GM23338 (cell line): ENCODE measurements around the gene TF. TPM values are rescaled to one million over a fixed set of nuclear protein-coding genes. Genes with fewer than 3 reads are reported as not detected.

ENCODE experiments used
- ATAC-seq: fragments of 200-7000 bp; cut with Tn5 transposase; 3 replicates; pipeline ENCODE4 v1.9.1; 2020
- DNase-seq: peaks from one replicate; pipeline ENCODE4 v3.0.0-alpha.2; 2015; ENCODE audit warnings: low spot score
- H2AFZ ChIP-seq: fragments of 200-600 bp; sonication (generic); 2 replicates; pipeline ENCODE4 v1.8.0; 2016; ENCODE audit warnings: antibody characterized with exemption, mild to moderate bottlenecking, moderate library complexity
- H3F3A ChIP-seq: fragments of 200-600 bp; sonication (generic); replicated peaks from 2 replicates; pipeline ENCODE4 v1.8.0; 2017; ENCODE audit warnings: antibody characterized with exemption, mixed run types, low read depth
- H3K27ac ChIP-seq: fragments of 200-600 bp; sonication (generic); 2 replicates; pipeline ENCODE4 v1.6.1; 2016; ENCODE audit warnings: low read depth
- H3K27me3 ChIP-seq: fragments of 200-600 bp; sonication (generic); 2 replicates; pipeline ENCODE4 v1.8.0; 2016; ENCODE audit warnings: mild to moderate bottlenecking, mixed run types, moderate library complexity; ENCODE audit not compliant: insufficient read depth
- H3K36me3 ChIP-seq: fragments of 200-600 bp; sonication (generic); 2 replicates; pipeline ENCODE4 v1.8.0; 2016; ENCODE audit warnings: mild to moderate bottlenecking; ENCODE audit not compliant: insufficient read depth
- H3K4me1 ChIP-seq: fragments of 200-600 bp; sonication (generic); 2 replicates; pipeline ENCODE4 v1.8.0; 2016; ENCODE audit warnings: mild to moderate bottlenecking, moderate library complexity; ENCODE audit not compliant: insufficient read depth
- H3K4me2 ChIP-seq: fragments of 200-600 bp; sonication (generic); 2 replicates; pipeline ENCODE4 v1.7.1; 2017; ENCODE audit warnings: mixed run types
- H3K4me3 ChIP-seq: fragments of 200-600 bp; sonication (generic); 2 replicates; pipeline ENCODE4 v1.6.1; 2016; ENCODE audit warnings: mixed run types
- H3K79me2 ChIP-seq: fragments of 200-600 bp; sonication (generic); replicated peaks from 2 replicates; pipeline ENCODE4 v1.8.0; 2017; ENCODE audit warnings: mild to moderate bottlenecking; ENCODE audit not compliant: insufficient read depth
- H3K9me2 ChIP-seq: fragments of 200-600 bp; sonication (generic); 2 replicates; pipeline ENCODE4 v1.8.0; 2017; ENCODE audit not compliant: insufficient read depth
- H4K20me1 ChIP-seq: fragments of 200-600 bp; sonication (generic); replicated peaks from 2 replicates; pipeline ENCODE4 v1.8.0; 2017; ENCODE audit warnings: mild to moderate bottlenecking; ENCODE audit not compliant: insufficient read depth
- H3K27ac Mint-ChIP-seq: 2 replicates; pipeline ENCODE4 v1.8.0; 2020; ENCODE audit warnings: inconsistent platforms, mild to moderate bottlenecking, moderate library complexity, mixed read lengths
- H3K27me3 Mint-ChIP-seq: 3 replicates; pipeline ENCODE4 v1.8.0; 2022; ENCODE audit warnings: low read depth, mild to moderate bottlenecking, moderate library complexity, mixed read lengths, inconsistent platforms; ENCODE audit not compliant: insufficient read depth, poor library complexity
- H3K36me3 Mint-ChIP-seq: 3 replicates; pipeline ENCODE4 v1.8.0; 2021; ENCODE audit warnings: low read depth, mild to moderate bottlenecking, inconsistent platforms, moderate library complexity, mixed read lengths
- H3K4me1 Mint-ChIP-seq: 3 replicates; pipeline ENCODE4 v1.8.0; 2020; ENCODE audit warnings: mild to moderate bottlenecking, inconsistent platforms, mixed read lengths
- H3K4me3 Mint-ChIP-seq: 3 replicates; pipeline ENCODE4 v1.8.0; 2021; ENCODE audit warnings: moderate library complexity, mild to moderate bottlenecking, inconsistent platforms, mixed read lengths
- H3K9me3 Mint-ChIP-seq: 3 replicates; pipeline ENCODE4 v1.8.0; 2020; ENCODE audit warnings: moderate library complexity, mild to moderate bottlenecking, inconsistent platforms, mixed read lengths
- CREB1 ChIP-seq: fragments of 250-450 bp; sonication (Bioruptor Pico); IDR thresholded peaks from 2 replicates; pipeline ENCODE4 v1.5.0; 2020; ENCODE audit warnings: low read depth, mild to moderate bottlenecking, moderate library complexity
- EZH2 ChIP-seq: fragments of 200-600 bp; sonication (generic); IDR thresholded peaks from one replicate; pipeline ENCODE4 v1.8.0; 2017; ENCODE audit warnings: antibody characterized with exemption, mild to moderate bottlenecking, low read depth; ENCODE audit not compliant: unreplicated experiment
- EZH2phosphoT487 ChIP-seq: fragments of 200-600 bp; sonication (generic); IDR thresholded peaks from one replicate; pipeline ENCODE4 v1.8.1; 2018; ENCODE audit warnings: antibody characterized with exemption; ENCODE audit not compliant: unreplicated experiment
- POLR2AphosphoS5 ChIP-seq: IDR thresholded peaks from 2 replicates; pipeline ENCODE4 v1.6.1; 2016; ENCODE audit warnings: antibody characterized with exemption, low read depth
- STAT1 ChIP-seq: IDR thresholded peaks from one replicate; pipeline ENCODE4 v1.6.1; 2016; ENCODE audit warnings: antibody characterized with exemption; ENCODE audit not compliant: unreplicated experiment
- ZNF331 ChIP-seq: fragments of 250-450 bp; sonication (Bioruptor Pico); IDR thresholded peaks from 2 replicates; pipeline ENCODE4 v1.5.0; 2020; ENCODE audit warnings: low read depth, mild to moderate bottlenecking, moderate library complexity
- polyA plus RNA-seq: library from polyadenylated mRNA; unstranded; fragments of >200 nt; fragmentation: Nextera tagmentation; extraction: Ambion mirVana; gene quantifications from 2 replicates; pipeline ENCODE4 v1.2.1, GENCODE V29; 2016
- total RNA-seq: library from RNA; depleted of rRNA; stranded (reverse); fragments of >200 nt; shearing (Covaris generic); gene quantifications from 2 replicates; pipeline ENCODE4 v1.2.3, GENCODE V29; 2014
- TF ChIP-seq, protein P1 (sequence below): IDR thresholded peaks from 2 replicates; pipeline ENCODE4 v1.6.1; 2016; ENCODE audit warnings: antibody characterized with exemption
- TF ChIP-seq, protein P2 (sequence below): fragments of 250-450 bp; sonication (Bioruptor Pico); IDR thresholded peaks from 2 replicates; pipeline ENCODE4 v1.5.0; 2020; ENCODE audit warnings: mild to moderate bottlenecking, moderate library complexity

The TF gene
- total and polyA plus RNA-seq, 2 experiments from 2014 or later, result 0.03 to 0.76 TPM

DNA sequence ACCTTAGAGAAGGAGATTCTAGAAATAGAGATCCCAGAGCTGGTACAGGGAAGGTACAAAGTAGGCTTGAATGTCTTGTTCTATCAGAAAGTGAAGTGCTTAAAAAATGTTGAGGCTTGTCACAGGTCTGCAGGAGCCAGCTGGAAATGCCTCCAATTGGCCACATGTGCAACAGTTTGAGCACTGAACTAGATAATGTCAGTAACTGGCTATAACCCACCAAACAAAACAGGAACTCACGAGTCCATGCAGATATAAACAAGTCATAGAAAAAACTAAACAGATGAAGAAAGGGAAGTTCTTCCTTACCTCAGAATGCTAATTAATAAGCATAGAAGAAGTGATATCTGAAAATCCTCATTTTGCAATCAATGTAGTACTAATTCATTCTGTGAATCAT, 11.9 kb upstream of the TF start:
- H3K4me3 ChIP-seq, result no peak overlapping the region
- H3K9me3 Mint-ChIP-seq, result peaks cover 41% of the 10 kb centered on the region
- H3F3A ChIP-seq, result no peaks in the 10 kb centered on the region
- ATAC-seq (no peak), DNase-seq (no peak)
- H3K4me3 Mint-ChIP-seq, result no peak overlapping the region
- no peak overlapping the region for H3K27ac ChIP-seq
- no peaks in the 10 kb centered on the region for H3K36me3 ChIP-seq
- no peaks in the 10 kb centered on the region for H3K79me2 ChIP-seq
- H4K20me1 ChIP-seq, result no peaks in the 10 kb centered on the region
- H3K4me2 ChIP-seq, result no peak overlapping the region
- peaks cover 7% of the 10 kb centered on the region for H3K36me3 Mint-ChIP-seq
- peaks cover 15% of the 10 kb centered on the region for H3K27me3 Mint-ChIP-seq
- no peaks in the 10 kb centered on the region for H3K4me1 ChIP-seq
- H3K27me3 ChIP-seq, result no peaks in the 10 kb centered on the region
- H2AFZ ChIP-seq, result no peak overlapping the region
- H3K9me2 ChIP-seq, result no peaks in the 10 kb centered on the region
- no peaks in the 10 kb centered on the region for H3K4me1 Mint-ChIP-seq
- TF ChIP-seq CREB1 (CRISPR knock-in tag) (no peak), POLR2AphosphoS5 (no peak), EZH2phosphoT487 (no peak), ZNF331 (no peak), STAT1 (no peak), EZH2 (no peak)
- TF ChIP-seq, protein P1, sequence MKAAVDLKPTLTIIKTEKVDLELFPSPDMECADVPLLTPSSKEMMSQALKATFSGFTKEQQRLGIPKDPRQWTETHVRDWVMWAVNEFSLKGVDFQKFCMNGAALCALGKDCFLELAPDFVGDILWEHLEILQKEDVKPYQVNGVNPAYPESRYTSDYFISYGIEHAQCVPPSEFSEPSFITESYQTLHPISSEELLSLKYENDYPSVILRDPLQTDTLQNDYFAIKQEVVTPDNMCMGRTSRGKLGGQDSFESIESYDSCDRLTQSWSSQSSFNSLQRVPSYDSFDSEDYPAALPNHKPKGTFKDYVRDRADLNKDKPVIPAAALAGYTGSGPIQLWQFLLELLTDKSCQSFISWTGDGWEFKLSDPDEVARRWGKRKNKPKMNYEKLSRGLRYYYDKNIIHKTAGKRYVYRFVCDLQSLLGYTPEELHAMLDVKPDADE, result no peak
- TF ChIP-seq, protein P2, sequence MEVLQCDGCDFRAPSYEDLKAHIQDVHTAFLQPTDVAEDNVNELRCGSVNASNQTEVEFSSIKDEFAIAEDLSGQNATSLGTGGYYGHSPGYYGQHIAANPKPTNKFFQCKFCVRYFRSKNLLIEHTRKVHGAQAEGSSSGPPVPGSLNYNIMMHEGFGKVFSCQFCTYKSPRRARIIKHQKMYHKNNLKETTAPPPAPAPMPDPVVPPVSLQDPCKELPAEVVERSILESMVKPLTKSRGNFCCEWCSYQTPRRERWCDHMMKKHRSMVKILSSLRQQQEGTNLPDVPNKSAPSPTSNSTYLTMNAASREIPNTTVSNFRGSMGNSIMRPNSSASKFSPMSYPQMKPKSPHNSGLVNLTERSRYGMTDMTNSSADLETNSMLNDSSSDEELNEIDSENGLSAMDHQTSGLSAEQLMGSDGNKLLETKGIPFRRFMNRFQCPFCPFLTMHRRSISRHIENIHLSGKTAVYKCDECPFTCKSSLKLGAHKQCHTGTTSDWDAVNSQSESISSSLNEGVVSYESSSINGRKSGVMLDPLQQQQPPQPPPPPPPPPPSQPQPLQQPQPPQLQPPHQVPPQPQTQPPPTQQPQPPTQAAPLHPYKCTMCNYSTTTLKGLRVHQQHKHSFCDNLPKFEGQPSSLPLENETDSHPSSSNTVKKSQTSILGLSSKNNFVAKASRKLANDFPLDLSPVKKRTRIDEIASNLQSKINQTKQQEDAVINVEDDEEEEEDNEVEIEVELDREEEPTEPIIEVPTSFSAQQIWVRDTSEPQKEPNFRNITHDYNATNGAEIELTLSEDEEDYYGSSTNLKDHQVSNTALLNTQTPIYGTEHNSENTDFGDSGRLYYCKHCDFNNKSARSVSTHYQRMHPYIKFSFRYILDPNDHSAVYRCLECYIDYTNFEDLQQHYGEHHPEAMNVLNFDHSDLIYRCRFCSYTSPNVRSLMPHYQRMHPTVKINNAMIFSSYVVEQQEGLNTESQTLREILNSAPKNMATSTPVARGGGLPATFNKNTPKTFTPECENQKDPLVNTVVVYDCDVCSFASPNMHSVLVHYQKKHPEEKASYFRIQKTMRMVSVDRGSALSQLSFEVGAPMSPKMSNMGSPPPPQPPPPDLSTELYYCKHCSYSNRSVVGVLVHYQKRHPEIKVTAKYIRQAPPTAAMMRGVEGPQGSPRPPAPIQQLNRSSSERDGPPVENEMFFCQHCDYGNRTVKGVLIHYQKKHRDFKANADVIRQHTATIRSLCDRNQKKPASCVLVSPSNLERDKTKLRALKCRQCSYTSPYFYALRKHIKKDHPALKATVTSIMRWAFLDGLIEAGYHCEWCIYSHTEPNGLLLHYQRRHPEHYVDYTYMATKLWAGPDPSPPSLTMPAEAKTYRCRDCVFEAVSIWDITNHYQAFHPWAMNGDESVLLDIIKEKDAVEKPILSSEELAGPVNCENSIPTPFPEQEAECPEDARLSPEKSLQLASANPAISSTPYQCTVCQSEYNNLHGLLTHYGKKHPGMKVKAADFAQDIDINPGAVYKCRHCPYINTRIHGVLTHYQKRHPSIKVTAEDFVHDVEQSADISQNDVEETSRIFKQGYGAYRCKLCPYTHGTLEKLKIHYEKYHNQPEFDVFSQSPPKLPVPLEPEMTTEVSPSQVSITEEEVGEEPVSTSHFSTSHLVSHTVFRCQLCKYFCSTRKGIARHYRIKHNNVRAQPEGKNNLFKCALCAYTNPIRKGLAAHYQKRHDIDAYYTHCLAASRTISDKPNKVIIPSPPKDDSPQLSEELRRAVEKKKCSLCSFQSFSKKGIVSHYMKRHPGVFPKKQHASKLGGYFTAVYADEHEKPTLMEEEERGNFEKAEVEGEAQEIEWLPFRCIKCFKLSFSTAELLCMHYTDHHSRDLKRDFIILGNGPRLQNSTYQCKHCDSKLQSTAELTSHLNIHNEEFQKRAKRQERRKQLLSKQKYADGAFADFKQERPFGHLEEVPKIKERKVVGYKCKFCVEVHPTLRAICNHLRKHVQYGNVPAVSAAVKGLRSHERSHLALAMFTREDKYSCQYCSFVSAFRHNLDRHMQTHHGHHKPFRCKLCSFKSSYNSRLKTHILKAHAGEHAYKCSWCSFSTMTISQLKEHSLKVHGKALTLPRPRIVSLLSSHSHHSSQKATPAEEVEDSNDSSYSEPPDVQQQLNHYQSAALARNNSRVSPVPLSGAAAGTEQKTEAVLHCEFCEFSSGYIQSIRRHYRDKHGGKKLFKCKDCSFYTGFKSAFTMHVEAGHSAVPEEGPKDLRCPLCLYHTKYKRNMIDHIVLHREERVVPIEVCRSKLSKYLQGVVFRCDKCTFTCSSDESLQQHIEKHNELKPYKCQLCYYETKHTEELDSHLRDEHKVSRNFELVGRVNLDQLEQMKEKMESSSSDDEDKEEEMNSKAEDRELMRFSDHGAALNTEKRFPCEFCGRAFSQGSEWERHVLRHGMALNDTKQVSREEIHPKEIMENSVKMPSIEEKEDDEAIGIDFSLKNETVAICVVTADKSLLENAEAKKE, result no peak
- H3K27ac Mint-ChIP-seq, result no peak overlapping the region
